Ovary (tissue), 3 donors: ENCODE measurements around the gene C16orf89.

Experiments
- EP300 ChIP-seq: sonication (generic); formaldehyde crosslinking; IDR thresholded peaks from one replicate; pipeline ENCODE4 v1.6.1; 2017; ENCODE audit warnings: antibody characterized with exemption
- TF ChIP-seq, protein P1 (sequence below), 3 donors: fragments of 450-650 bp in 2 of 3; fragments of 200-600 bp in 1 of 3; IDR thresholded peaks; one replicate each; pipeline versions ENCODE4 v1.5.1 to v1.8.0; 2016 to 2022; ENCODE audit warnings: antibody characterized with exemption in 3 of 3, mild to moderate bottlenecking in 1 of 3
- donor health status: DM: no; HTN: no; CAD: no.

DNA sequence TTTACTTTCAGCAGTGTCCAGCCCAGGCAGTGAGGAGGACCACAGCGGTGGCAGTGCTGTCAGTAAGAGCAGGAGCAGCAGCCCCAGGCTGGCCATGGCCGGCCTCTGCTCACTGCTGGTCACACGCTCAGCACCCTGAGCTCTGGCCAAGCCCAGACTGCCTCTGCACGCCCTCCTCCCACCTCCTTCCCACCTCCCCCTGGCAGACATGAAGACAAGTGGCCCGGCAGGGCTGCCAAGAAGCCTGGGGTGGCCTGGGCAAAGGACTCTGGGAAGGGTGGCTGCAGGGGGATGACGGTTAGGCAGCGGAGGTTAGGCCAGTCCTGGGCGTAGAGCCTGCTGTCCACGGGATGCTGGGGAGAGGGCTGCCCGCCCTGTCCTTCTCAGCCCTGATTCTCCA lies at the start of gene C16orf89:
- TF ChIP-seq, protein P1, sequence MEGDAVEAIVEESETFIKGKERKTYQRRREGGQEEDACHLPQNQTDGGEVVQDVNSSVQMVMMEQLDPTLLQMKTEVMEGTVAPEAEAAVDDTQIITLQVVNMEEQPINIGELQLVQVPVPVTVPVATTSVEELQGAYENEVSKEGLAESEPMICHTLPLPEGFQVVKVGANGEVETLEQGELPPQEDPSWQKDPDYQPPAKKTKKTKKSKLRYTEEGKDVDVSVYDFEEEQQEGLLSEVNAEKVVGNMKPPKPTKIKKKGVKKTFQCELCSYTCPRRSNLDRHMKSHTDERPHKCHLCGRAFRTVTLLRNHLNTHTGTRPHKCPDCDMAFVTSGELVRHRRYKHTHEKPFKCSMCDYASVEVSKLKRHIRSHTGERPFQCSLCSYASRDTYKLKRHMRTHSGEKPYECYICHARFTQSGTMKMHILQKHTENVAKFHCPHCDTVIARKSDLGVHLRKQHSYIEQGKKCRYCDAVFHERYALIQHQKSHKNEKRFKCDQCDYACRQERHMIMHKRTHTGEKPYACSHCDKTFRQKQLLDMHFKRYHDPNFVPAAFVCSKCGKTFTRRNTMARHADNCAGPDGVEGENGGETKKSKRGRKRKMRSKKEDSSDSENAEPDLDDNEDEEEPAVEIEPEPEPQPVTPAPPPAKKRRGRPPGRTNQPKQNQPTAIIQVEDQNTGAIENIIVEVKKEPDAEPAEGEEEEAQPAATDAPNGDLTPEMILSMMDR (IDR thresholded peaks at IDR 0.05): no peak
- TF ChIP-seq EP300: no peak
